Upper lobe of left lung (tissue), 6 donors: ENCODE measurements around the gene TUBB3. TPM values are rescaled to one million over a fixed set of nuclear protein-coding genes. Genes with fewer than 3 reads are reported as not detected.
A peak's percentile ranks its signal among the peaks of the same experiment; 100 is the strongest.

Experiments used
- ATAC-seq, 2 donors: fragments of 200-7000 bp; cut with Tn5 transposase; one replicate each; pipeline ENCODE4 v1.9.1; 2022; ENCODE audit warnings: mild to moderate bottlenecking in 2 of 2, moderate library complexity in 2 of 2; ENCODE audit not compliant: low FRiP score in 2 of 2
- DNase-seq, 2 donors: peaks; one replicate each; pipeline ENCODE4 v3.0.0-alpha.2; 2019 to 2020
- H3K27ac ChIP-seq, 4 donors: fragments of 200-600 bp; sonication (generic); one replicate each; pipeline ENCODE4 v1.5.1; 2016 to 2019
- H3K27me3 ChIP-seq, 4 donors: fragments of 200-600 bp; sonication (generic); one replicate each; pipeline ENCODE4 v1.5.1; 2017 to 2019
- H3K36me3 ChIP-seq, 4 donors: fragments of 200-600 bp; sonication (generic); one replicate each; pipeline ENCODE4 v1.5.1; 2016 to 2019
- H3K4me1 ChIP-seq, 4 donors: fragments of 200-600 bp; sonication (generic); one replicate each; pipeline ENCODE4 v1.5.1; 2018 to 2019
- H3K4me3 ChIP-seq, 4 donors: fragments of 200-600 bp; sonication (generic); one replicate each; pipeline ENCODE4 v1.5.1; 2017 to 2019; ENCODE audit warnings: mild to moderate bottlenecking in 2 of 4, moderate library complexity in 1 of 4
- H3K9me3 ChIP-seq, 4 donors: fragments of 200-600 bp; sonication (generic); one replicate each; pipeline ENCODE4 v1.5.1; 2018 to 2019
- EP300 ChIP-seq, 4 donors: sonication (generic); formaldehyde crosslinking; IDR thresholded peaks; one replicate each; pipeline ENCODE4 v1.5.1; 2017; ENCODE audit warnings: antibody characterized with exemption in 4 of 4, control low read depth in 2 of 4
- POLR2A ChIP-seq, 4 donors: fragments of 450-650 bp; IDR thresholded peaks; one replicate each; pipeline ENCODE4 v1.5.1; 2016 to 2017; ENCODE audit warnings: antibody characterized with exemption in 4 of 4, mild to moderate bottlenecking in 2 of 4
- POLR2AphosphoS5 ChIP-seq, 2 donors: sonication (generic); formaldehyde crosslinking; IDR thresholded peaks; one replicate each; pipeline ENCODE4 v1.5.1; 2017; ENCODE audit warnings: antibody characterized with exemption in 2 of 2
- WGBS, 2 donors: methylation state at CpG; one replicate each; pipeline ENCODE4 v1.1.5; 2017 to 2018; 5-methylcytosine and 5-hydroxymethylcytosine counted together
- total RNA-seq, 6 donors: library from RNA; depleted of rRNA in 4 of 6; stranded (reverse); fragments of >200 nt in 4 of 6; gene quantifications; one replicate each; pipeline versions ENCODE4 v1.1.0 to v1.2.1, GENCODE V29; 2016 to 2021
- TF ChIP-seq, protein P1 (sequence below), 6 experiments: fragments of 450-650 bp in 4 of 6; fragments of 200-600 bp in 2 of 6; sonication (generic) in 2 of 6; IDR thresholded peaks; one replicate each; pipeline ENCODE4 v1.5.1; 2016 to 2019; ENCODE audit warnings: antibody characterized with exemption in 6 of 6
- donor health status: DM: no; HTN: no; CAD: no; lungs with moderate emphysema.
- donor health status: DM: no; HTN: yes; CAD: no; lungs with severe emphysema.

Gene TUBB3
- total RNA-seq, 6 donors from 2014 or later = 0.33 to 9.2 (median 2.1) TPM; not detected in 1

DNA sequence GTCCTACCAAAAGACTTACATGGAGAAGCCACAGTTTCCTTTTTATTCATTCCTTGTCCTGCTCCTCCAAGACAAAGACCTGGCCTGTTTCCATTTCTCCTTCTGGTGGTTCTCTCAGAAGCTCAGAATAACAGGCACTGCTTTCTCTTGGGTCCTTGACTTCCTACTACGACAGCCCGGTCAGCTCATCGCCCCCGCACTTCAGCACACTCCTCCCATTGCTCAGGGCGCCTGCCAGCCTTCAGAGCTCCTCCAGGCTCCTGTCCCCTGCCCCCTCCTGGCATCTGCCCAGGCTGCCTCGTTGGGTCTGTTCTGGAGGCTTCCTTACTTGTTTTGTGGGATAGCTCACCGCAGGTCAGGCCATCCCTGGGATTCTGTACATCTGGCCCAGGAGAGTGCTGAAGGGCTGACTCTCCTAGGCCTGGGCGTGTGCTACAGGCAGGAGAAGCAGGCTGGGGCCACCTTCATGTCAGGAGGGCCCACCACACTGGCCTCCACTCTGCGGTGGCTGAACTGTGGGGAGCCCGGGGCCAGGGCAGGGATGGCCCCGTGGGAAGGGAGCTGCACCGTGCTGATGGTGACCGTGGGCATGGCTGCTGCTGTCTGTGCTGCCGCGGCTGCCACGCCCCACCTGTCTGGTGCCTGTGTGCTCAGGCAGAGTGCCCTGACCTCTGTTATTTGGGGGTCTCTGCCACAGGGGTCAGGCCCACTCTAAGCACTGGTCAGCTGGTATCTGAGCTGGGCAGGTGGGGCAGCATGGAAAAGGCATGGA, 32.1 kb upstream of the TUBB3 start:
- no peaks in the 10 kb centered on the region for H3K9me3 ChIP-seq
- no peak overlapping the region for H3K4me3 ChIP-seq
- peaks cover 47 to 100% (median 93%) of the 10 kb centered on the region in 4 donors for H3K36me3 ChIP-seq
- H3K27me3 ChIP-seq = no peaks in the 10 kb centered on the region
- 94 to 96% methylated on average over 16 of the region's 16 CpGs for WGBS, 2 donors
- ATAC-seq (no peak), DNase-seq (no peak)
- no peaks in the 10 kb centered on the region for H3K4me1 ChIP-seq
- TF ChIP-seq POLR2AphosphoS5 (IDR thresholded peaks at IDR 0.05) = no peak
- TF ChIP-seq POLR2A (IDR thresholded peaks at IDR 0.05) = no peak
- TF ChIP-seq EP300 (IDR thresholded peaks at IDR 0.05) = no peak
- TF ChIP-seq, protein P1, sequence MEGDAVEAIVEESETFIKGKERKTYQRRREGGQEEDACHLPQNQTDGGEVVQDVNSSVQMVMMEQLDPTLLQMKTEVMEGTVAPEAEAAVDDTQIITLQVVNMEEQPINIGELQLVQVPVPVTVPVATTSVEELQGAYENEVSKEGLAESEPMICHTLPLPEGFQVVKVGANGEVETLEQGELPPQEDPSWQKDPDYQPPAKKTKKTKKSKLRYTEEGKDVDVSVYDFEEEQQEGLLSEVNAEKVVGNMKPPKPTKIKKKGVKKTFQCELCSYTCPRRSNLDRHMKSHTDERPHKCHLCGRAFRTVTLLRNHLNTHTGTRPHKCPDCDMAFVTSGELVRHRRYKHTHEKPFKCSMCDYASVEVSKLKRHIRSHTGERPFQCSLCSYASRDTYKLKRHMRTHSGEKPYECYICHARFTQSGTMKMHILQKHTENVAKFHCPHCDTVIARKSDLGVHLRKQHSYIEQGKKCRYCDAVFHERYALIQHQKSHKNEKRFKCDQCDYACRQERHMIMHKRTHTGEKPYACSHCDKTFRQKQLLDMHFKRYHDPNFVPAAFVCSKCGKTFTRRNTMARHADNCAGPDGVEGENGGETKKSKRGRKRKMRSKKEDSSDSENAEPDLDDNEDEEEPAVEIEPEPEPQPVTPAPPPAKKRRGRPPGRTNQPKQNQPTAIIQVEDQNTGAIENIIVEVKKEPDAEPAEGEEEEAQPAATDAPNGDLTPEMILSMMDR (IDR thresholded peaks at IDR 0.05) = no peak
- no peak overlapping the region for H3K27ac ChIP-seq

DNA sequence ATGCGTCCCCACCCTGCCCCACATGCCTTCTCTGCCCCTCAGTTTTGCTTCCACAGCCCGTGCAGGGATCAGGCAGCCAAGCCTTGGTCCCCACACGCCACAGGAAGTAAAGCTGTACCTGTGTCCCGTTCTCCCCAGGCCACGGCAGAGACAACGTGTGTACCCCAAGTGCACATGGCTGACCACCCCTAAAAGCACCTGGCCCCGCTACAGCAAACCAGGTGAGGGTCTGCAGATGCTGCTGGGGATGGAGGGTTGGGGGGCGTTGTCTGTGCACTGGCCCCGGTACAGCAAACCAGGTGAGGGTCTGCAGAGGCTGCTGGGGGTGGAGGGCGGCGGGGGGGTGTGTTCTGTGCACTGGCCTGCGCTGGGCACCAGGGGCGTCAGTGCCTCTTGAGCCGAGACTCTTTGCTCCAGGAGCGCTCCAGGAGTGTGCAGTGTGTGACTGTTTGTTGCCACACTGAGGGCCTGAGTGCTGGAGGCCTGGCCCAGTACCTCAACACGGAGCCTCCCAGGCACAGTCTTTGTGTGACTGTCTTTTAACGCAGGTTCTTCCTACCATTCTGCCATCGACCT, 31.0 kb upstream of the TUBB3 start:
- Histone ChIP-seq H3K36me3 (peaks cover 45 to 100% (median 93%) of the 10 kb centered on the region in 4 donors), H3K27me3 (no peaks in the 10 kb centered on the region), H3K4me3 (no peak overlapping the region), H3K9me3 (no peaks in the 10 kb centered on the region), H3K27ac (no peak overlapping the region), H3K4me1 (no peaks in the 10 kb centered on the region)
- no peak for TF ChIP-seq EP300 (IDR thresholded peaks at IDR 0.05)
- no peak for TF ChIP-seq POLR2AphosphoS5 (IDR thresholded peaks at IDR 0.05)
- TF ChIP-seq, protein P1 (IDR thresholded peaks at IDR 0.05) = no peak
- no peak for TF ChIP-seq POLR2A (IDR thresholded peaks at IDR 0.05)
- WGBS, 2 donors = 93% methylated on average over 9 to 16 of the region's 18 CpGs
- ATAC-seq (no peak), DNase-seq (no peak)

DNA sequence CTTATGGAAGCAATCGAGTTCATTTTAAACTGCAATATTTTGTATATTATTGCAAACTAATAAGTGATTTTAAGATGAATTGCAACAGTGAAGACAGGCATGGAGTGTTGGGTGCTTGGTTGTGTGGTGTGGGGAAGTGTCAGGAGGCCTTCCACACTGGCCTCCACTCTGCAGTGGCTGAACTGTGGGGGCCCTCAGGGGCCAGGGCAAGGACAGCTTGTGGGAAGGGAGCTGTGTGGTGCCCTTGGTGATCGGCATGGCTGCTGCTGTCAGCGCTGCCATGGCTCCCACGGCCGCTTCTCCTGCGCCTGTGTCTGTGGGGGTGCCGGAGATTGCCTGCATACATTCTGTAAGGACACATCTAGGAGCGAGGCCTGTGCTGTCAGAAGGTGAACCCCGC, 30.5 kb upstream of the TUBB3 start:
- Histone ChIP-seq H3K9me3 (no peaks in the 10 kb centered on the region), H3K4me1 (no peaks in the 10 kb centered on the region), H3K27ac (no peak overlapping the region), H3K36me3 (peaks cover 40 to 100% (median 93%) of the 10 kb centered on the region in 4 donors), H3K27me3 (no peaks in the 10 kb centered on the region), H3K4me3 (no peak overlapping the region)
- DNase-seq = no peak
- TF ChIP-seq, protein P1 (IDR thresholded peaks at IDR 0.05) = no peak
- TF ChIP-seq POLR2A (IDR thresholded peaks at IDR 0.05) (no peak), EP300 (IDR thresholded peaks at IDR 0.05) (no peak), POLR2AphosphoS5 (IDR thresholded peaks at IDR 0.05) (no peak)
- no peak for ATAC-seq
- 87 to 98% methylated on average over 2 to 6 of the region's 9 CpGs for WGBS, 2 donors

DNA sequence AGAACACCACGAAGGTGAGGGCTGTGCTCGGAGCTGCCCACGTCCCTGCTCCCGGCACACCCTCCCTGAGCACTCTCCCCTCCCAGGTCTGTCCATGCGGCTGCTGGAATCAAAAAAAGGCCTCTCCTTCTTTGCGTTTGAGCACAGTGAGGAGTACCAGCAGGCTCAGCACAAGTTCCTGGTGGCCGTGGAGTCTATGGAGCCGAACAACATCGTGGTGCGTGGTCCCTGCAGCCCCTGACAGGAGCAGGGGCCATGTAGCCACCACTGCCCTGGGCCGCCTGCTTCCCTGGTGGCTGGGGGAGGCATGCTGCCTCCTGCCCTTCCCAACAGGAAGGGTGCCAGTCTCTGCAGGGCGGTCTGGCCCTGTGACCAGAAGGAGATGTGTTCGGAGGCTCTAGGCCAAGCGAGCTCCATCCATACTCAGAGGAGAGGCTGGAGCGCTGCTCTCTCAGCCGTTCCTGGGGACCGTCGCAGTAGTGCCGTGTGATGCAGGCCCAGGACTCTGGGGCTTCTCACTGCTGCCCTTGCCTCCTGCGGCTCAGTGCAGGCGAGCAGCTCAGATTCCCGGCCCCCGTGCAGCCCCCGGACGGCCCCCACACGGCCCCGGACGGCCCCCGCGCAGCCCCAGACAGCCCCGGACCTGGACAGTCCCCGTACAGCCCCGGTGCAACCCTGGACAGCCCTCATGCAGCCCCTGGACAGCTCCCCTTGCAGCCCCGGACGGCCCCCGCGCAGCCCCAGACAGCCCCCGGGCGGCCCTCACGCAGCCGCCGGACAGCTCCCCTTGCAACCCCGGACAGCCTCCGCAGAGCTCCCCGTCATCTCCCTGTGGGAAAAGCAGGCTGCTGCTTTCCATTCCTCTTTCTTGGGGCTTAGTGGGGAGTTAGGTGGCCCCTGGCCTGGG, 29.2 kb upstream of the TUBB3 start:
- TF ChIP-seq POLR2A (IDR thresholded peaks at IDR 0.05) = no peak
- TF ChIP-seq, protein P1 (IDR thresholded peaks at IDR 0.05) = no peak
- ATAC-seq (peak; percentile 12 to 41), DNase-seq (no peak)
- H3K27me3 ChIP-seq = no peaks in the 10 kb centered on the region
- H3K4me3 ChIP-seq = no peak overlapping the region
- H3K27ac ChIP-seq = no peak overlapping the region
- peaks cover 38 to 100% (median 93%) of the 10 kb centered on the region in 4 donors for H3K36me3 ChIP-seq
- H3K4me1 ChIP-seq = no peaks in the 10 kb centered on the region
- WGBS, 2 donors = 94 to 95% methylated on average over 18 to 30 of the region's 45 CpGs
- H3K9me3 ChIP-seq = no peaks in the 10 kb centered on the region
